ENCODE measurements around the gene TFR2. TPM values are rescaled to one million over a fixed set of nuclear protein-coding genes. Genes with fewer than 3 reads are reported as not detected.
"Not testable (repeated sequence)": the region's sequence is repeated elsewhere in the genome, so short reads cannot be mapped to it uniquely, and the experiment has no call there.

The TFR2 gene
- total and polyA plus RNA-seq, 2 donors (not counting 1 experiment from before 2014, with no cell fraction given): 0.16 TPM; not detected in 1

DNA sequence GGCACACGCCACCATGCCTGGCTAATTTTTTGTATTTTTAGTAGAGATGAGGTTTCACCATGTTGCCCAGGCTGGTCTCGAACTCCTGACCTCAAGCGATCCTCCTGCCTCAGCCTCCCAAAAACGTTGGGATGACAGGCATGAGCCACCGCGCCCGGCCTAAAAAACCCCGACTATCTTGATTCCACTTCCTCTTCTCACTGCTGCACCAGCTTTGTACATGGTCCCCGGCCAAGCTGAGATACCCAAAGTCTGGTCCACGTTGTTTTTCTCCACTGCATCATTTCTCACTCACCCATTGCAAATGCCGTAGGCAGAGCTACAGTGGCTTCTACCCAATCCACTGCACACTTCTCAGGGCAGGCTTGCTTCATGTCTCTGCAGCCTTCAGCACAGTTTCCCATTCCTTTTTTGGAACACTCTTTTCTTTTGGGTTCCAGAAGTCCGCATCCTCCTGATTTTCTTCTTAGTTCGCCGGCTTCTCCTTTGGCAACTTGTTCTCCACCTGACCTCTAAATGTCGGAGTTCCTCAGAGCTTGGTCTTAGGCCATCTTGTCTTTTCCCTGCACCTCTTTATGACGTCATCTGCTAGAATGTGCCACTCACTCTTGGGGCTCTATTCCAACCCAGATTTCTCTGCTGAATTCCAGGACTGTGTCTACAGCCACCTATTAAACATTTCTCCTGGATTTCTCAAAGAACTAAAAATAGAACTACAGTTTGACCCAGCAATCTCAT lies 26.1 kb upstream of the TFR2 start:
- no peak overlapping the region for H3K4me2 ChIP-seq (ENCODE audit: extremely low read depth, insufficient read depth, low read length)
- H4K20me1 ChIP-seq (ENCODE audit: control insufficient read depth, extremely low read depth, insufficient read depth, low read length): no peaks in the 10 kb centered on the region
- no peak overlapping the region for H3K4me3 ChIP-seq (replicated peaks in 1 of 4; ENCODE audit: control extremely low read depth in 1 of 4, insufficient read depth in 1 of 4, low read depth in 3 of 4, low read length in 4 of 4)
- DNase-seq (ENCODE audit: low read depth in 2 of 2): no peak
- no peaks in the 10 kb centered on the region for H3K27me3 ChIP-seq (ENCODE audit: control insufficient read depth, insufficient read depth, low read length)
- no peaks in the 10 kb centered on the region for H3K36me3 ChIP-seq (ENCODE audit: control insufficient read depth, insufficient read depth, low read length)
- H3K9me3 ChIP-seq (ENCODE audit: control insufficient read depth, insufficient read depth, low read depth, low read length): no peaks in the 10 kb centered on the region
- TF ChIP-seq, protein P1, sequence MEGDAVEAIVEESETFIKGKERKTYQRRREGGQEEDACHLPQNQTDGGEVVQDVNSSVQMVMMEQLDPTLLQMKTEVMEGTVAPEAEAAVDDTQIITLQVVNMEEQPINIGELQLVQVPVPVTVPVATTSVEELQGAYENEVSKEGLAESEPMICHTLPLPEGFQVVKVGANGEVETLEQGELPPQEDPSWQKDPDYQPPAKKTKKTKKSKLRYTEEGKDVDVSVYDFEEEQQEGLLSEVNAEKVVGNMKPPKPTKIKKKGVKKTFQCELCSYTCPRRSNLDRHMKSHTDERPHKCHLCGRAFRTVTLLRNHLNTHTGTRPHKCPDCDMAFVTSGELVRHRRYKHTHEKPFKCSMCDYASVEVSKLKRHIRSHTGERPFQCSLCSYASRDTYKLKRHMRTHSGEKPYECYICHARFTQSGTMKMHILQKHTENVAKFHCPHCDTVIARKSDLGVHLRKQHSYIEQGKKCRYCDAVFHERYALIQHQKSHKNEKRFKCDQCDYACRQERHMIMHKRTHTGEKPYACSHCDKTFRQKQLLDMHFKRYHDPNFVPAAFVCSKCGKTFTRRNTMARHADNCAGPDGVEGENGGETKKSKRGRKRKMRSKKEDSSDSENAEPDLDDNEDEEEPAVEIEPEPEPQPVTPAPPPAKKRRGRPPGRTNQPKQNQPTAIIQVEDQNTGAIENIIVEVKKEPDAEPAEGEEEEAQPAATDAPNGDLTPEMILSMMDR (conservative IDR thresholded peaks at IDR 0.05 in 1 of 2, IDR thresholded peaks at IDR 0.05 in 1 of 2; ENCODE audit: low read depth in 1 of 2, low read length in 2 of 2): no peak
- no peak for TF ChIP-seq EZH2 (IDR thresholded peaks at IDR 0.05; ENCODE audit: low read length, missing control alignments)
- no peak overlapping the region for H2AFZ ChIP-seq (ENCODE audit: low read length)
- H3K9ac ChIP-seq (ENCODE audit: insufficient read depth, low read length): no peak overlapping the region
- no peak overlapping the region for H3K27ac ChIP-seq (ENCODE audit: insufficient read depth, low read length)
- no peaks in the 10 kb centered on the region for H3K4me1 ChIP-seq (ENCODE audit: control insufficient read depth, extremely low read depth, insufficient read depth, low read length)
- H3K79me2 ChIP-seq (ENCODE audit: control insufficient read depth, insufficient read depth, low read length): no peaks in the 10 kb centered on the region

DNA sequence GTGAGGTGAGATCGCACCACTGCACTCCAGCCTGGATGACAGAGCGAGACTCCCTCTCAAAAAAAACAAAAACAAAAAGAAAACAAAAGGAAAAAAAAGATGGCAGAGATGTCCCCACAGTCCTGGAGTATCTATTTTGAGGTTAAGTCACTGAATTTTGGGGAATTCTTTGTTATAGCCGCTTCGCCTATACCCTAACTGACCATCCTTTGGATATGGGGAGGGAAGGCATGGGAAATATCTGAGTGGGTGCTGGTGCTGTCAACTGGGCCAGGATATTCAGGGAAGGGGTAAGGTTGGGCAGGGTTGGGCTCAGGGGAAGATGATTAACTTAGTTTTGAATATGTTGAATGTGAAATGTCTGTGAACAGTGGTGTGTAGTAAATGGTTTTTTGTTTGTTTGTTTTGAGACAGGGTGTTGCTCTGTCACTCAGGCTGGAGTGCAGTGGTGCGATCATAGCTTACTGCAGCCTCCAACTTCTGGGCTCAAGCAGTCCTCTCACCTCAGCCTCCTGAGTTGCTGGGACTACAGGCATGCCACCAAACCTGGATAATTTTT lies 23.9 kb upstream of the TFR2 start:
- Histone ChIP-seq H3K36me3 (ENCODE audit: control insufficient read depth, insufficient read depth, low read length) (no peaks in the 10 kb centered on the region), H4K20me1 (ENCODE audit: control insufficient read depth, extremely low read depth, insufficient read depth, low read length) (no peaks in the 10 kb centered on the region), H3K4me1 (ENCODE audit: control insufficient read depth, extremely low read depth, insufficient read depth, low read length) (no peaks in the 10 kb centered on the region), H3K9ac (ENCODE audit: insufficient read depth, low read length) (no peak overlapping the region), H3K27ac (ENCODE audit: insufficient read depth, low read length) (no peak overlapping the region), H3K4me2 (ENCODE audit: extremely low read depth, insufficient read depth, low read length) (no peak overlapping the region), H3K9me3 (ENCODE audit: control insufficient read depth, insufficient read depth, low read depth, low read length) (no peaks in the 10 kb centered on the region), H3K27me3 (ENCODE audit: control insufficient read depth, insufficient read depth, low read length) (no peaks in the 10 kb centered on the region), H3K79me2 (ENCODE audit: control insufficient read depth, insufficient read depth, low read length) (no peaks in the 10 kb centered on the region), H3K4me3 (replicated peaks in 1 of 4; ENCODE audit: control extremely low read depth in 1 of 4, insufficient read depth in 1 of 4, low read depth in 3 of 4, low read length in 4 of 4) (no peak overlapping the region), H2AFZ (ENCODE audit: low read length) (no peak overlapping the region)
- TF ChIP-seq, protein P1 (conservative IDR thresholded peaks at IDR 0.05 in 1 of 2, IDR thresholded peaks at IDR 0.05 in 1 of 2; ENCODE audit: low read depth in 1 of 2, low read length in 2 of 2): no peak
- TF ChIP-seq EZH2 (IDR thresholded peaks at IDR 0.05; ENCODE audit: low read length, missing control alignments): no peak
- DNase-seq (ENCODE audit: low read depth in 2 of 2): no peak

DNA sequence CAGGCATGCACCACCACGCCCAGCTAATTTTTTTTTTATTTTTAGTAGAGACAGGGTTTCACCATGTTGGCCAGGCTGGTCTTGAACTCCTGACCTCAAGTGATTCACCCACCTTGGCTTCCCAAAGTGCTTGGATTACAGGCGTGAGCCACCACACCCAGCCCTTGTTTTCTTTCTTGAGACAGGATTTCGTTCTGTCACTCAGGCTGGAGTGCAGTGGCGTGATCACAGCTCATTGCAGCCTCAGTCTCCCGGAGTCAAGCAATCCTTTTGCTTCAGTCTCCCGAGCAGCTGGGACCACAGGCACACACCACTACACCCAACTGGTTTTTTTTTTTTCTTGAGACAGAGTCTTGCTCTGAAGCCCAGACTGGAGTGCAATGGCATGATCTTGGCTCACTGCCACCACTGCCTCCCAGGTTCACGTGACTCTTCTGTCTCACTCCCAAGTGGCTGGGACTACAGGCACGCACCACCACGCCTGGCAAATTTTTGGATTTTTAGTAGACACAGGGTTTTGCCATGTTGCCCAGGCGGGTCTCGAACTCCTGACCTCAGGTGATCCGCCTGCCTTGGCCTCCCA lies 20.9 kb upstream of the TFR2 start:
- not testable (repeated sequence) for H3K27me3 ChIP-seq (ENCODE audit: control insufficient read depth, insufficient read depth, low read length); H3K4me2 ChIP-seq (ENCODE audit: extremely low read depth, insufficient read depth, low read length); H2AFZ ChIP-seq (ENCODE audit: low read length); H3K4me1 ChIP-seq (ENCODE audit: control insufficient read depth, extremely low read depth, insufficient read depth, low read length); H3K9ac ChIP-seq (ENCODE audit: insufficient read depth, low read length); DNase-seq (ENCODE audit: low read depth in 2 of 2); H3K27ac ChIP-seq (ENCODE audit: insufficient read depth, low read length); H3K9me3 ChIP-seq (ENCODE audit: control insufficient read depth, insufficient read depth, low read depth, low read length); H4K20me1 ChIP-seq (ENCODE audit: control insufficient read depth, extremely low read depth, insufficient read depth, low read length); H3K36me3 ChIP-seq (ENCODE audit: control insufficient read depth, insufficient read depth, low read length); H3K4me3 ChIP-seq (replicated peaks in 1 of 4; ENCODE audit: control extremely low read depth in 1 of 4, insufficient read depth in 1 of 4, low read depth in 3 of 4, low read length in 4 of 4); H3K79me2 ChIP-seq (ENCODE audit: control insufficient read depth, insufficient read depth, low read length)

All from fibroblast of lung (primary cell).